CD4-positive, alpha-beta T cell treated with Interleukin-21 for 1 hour (primary cell): ENCODE measurements around the gene INPP5F.
"Not testable (repeated sequence)": the region's sequence is repeated elsewhere in the genome, so short reads cannot be mapped to it uniquely, and the experiment has no call there.

Experiments used
- DNase-seq: peaks from one replicate; pipeline ENCODE4 v3.0.0-alpha.2; 2020

Gene INPP5F

GRCh38 chr10:119824299-119824698 lies 98.4 kb downstream of the INPP5F start:
- DNase-seq, result no peak

DNA sequence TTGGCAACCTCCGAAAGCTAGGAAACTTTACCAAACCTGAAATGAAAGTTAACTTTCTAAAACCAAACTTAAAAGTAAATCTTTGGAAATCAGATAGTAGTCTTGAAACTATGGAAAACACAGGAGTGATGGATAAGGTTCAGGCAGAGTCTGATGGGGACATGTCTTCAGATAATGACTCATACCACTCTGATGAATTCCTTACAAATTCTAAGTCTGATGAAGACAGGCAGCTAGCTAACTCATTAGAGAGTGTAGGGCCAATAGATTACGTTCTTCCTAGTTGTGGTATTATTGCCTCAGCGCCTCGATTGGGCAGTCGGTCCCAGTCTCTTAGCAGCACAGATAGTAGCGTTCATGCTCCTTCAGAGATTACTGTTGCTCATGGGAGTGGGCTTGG lies 100.9 kb downstream of the INPP5F start:
- DNase-seq, result no peak

GRCh38 chr10:119827430-119827829 lies 101.6 kb downstream of the INPP5F start:
- no peak for DNase-seq

GRCh38 chr10:119829429-119829828 lies 103.6 kb downstream of the INPP5F start:
- no peak for DNase-seq

DNA sequence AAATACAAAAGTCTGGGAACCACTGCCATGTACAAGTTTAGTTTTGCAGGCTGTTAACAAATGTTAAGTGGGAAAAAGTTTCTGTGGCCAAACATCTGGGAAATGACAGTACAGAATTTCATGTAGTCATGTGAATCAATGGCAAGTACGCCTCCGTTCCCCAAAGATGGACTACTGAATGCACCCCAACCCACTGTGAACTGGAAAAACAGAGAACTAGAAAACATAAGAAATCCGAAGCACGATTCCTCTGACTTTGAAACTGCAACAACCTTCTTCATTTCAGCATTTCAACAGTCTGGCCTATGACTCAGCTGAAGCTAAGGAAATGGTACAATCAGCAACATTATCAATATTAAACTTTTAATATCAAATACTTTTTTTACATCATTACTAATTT lies 105.0 kb downstream of the INPP5F start:
- no peak for DNase-seq

GRCh38 chr10:119831656-119832055 lies 105.8 kb downstream of the INPP5F start:
- no peak for DNase-seq

- no peak for DNase-seq
Observed at GRCh38 chr10:119832951-119833350, 107.1 kb downstream of the INPP5F start.

DNA sequence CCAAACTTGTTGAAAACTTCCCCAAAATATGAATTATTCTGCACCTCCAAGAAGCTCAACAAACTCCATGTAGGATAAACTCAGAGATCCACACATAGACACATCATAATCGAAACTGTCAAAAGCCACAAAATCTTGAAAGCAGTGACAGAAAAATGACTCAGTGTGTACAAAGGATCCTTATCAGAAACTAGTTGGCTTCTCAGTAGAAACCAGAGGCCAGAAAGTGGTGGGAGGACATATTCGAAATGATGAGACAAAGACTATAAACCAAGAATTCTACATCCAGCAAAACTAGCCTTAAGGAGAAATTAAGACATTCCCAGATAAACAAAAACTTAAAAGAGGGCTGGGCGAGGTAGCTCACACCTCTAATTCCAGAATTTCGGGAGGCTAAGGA lies 108.3 kb downstream of the INPP5F start:
- DNase-seq, result no peak

- DNase-seq, result no peak
Observed at GRCh38 chr10:119845656-119846055, 119.8 kb downstream of the INPP5F start.

GRCh38 chr10:119849031-119849789 lies 123.4 kb downstream of the INPP5F start:
- no peak for DNase-seq

DNA sequence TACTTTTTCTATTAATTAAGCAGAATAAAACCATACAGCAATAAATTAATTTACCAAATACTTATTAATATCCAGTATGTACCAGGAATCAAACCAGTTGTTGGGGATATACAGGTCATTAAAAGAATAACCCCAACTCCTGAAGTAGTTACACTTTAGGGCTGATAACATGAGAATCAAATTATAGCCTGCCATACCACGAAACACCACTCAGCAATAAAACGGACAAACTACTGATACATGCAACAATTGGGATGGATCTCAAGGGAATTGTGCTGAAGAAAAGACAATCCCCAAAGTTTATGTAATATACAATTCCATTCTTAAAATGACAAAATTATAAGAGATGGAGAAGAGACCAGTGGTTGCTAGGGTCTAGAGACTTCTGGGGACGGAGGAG lies 124.1 kb downstream of the INPP5F start:
- DNase-seq, result no peak

DNA sequence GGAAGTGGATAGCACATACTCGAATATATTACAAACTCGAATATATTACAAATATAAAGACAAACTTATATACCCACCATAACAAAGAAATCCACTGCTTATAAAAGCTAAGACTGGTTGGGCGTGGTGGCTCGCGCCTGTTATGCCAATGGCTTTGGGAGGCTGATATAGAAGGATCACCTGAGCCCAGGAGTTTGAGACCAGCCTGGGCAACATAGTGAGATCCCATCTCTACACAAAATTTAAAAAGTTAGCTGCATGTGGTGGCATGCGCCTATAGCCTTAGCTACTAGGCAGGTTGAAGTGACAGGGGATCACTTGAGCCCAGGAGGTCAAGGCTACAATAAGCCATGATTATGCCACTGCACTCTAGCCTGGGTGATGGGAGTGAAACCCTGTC lies 126.4 kb downstream of the INPP5F start:
- DNase-seq, result no peak

DNA sequence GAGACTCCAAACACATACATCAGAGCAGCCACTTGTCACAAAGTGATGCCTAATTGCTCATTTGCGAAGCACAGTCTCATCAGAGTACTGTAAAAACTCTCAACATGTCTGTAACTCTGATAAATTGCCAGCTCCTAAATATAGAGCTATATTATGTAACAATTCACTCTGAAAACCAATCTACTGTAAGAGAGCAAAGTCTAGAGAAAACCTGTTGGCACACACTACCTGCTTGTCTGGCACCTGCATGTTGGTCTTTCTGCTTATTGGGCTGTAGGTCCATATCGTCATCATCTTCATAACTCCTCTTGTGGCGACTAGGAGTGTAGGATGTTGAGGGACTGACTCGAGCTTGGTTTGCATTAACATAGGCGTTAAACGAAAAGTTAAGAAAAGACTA lies 127.0 kb downstream of the INPP5F start:
- no peak for DNase-seq

GRCh38 chr10:119853574-119853973 lies 127.7 kb downstream of the INPP5F start:
- DNase-seq, result no peak

GRCh38 chr10:119858063-119858462 lies 132.2 kb downstream of the INPP5F start:
- DNase-seq, result no peak

DNA sequence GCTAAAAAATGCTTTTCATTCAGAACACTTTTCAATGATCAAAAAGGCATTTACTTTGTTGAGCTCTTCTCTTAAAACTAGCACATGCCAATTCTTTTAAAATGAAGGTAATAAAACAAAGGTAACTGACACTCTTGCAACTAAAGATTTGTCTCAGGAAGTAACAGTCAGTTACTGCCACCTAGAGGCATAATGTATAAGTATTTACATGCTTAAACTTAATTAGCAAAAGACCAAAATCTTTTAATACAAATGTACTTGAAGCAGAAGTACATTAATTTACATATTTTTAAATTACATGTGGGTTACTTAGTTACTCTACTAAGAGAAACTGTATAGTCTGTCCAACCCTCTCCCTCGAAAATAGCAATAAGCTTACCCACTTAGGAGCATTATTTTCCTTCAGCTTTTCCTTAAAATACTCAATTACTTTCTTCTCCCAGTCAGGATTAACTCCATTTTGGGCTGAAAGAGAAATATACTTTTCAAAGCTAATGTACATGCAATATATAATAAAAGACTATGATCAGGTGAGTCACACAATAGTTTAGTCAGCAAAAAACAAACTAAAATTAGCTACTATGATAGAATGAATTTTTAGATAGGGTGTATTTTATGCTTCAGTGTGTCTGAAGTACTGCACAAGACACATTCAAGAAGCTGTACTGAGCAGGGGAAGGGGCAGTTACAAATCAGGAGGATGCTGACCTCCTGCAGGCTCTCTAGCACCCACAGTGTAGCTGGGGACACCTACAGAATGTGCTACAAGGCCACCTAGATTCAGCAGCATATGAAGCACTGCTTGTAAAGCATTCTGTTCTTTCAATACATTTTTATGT lies 133.8 kb downstream of the INPP5F start:
- DNase-seq, result peak; percentile 66

- DNase-seq, result no peak
Observed at GRCh38 chr10:119860866-119861607, 135.2 kb downstream of the INPP5F start.

DNA sequence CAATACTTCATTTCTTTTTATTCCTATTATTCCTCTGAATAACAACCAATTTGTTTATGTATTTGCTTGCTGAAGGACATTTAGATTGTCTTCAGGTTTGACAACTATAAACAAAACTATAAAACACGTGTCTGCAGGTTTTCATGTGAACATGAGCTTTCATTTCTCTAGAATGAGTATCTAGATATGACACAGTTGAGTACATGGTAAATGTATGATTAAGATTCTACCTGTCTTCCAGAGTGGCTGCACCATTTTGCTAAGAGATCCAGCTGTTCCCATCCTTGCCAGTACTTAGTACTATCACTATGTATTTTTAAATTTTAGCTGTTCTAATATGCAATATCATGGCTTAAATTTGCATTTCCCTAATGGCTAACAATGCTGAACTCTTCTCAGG lies 136.7 kb downstream of the INPP5F start:
- no peak for DNase-seq

DNA sequence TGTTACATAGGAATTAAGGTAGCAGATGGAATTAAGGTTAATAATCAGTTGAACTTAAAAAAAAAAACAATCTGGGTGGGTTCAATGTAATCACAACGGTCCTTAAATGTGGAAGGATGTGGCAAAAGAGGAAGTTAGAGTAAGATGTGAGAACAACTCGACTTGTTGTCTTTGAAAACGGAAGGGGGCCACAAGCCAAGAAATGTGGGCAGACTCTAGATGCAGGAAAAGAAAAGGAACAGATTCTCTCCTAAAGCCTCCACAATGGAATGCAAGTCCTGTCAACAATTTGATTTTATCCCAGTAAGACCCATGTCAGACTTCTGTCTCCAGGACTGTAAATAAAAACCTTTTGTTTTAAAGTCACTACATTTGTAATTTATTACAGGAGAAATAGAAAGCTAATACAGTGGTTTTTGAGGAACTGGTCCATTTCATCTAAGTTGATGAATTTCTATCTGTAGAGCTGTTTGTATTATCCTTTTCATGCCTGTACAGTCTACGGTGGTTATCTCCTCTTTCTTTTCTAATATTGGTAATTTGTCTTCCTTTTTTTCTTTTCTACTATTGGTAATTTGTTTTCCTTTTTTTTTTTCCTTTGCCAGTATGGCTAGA lies 138.2 kb downstream of the INPP5F start:
- no peak for DNase-seq

GRCh38 chr10:119865699-119866240 lies 139.9 kb downstream of the INPP5F start:
- no peak for DNase-seq

GRCh38 chr10:119867317-119867716 lies 141.5 kb downstream of the INPP5F start:
- DNase-seq, result no peak

GRCh38 chr10:119869398-119869797 lies 143.5 kb downstream of the INPP5F start:
- DNase-seq, result not testable (repeated sequence)
